Bronchus fibroblast of lung (primary cell): ENCODE data around the gene THAP12. TPM values are rescaled to one million over a fixed set of nuclear protein-coding genes. Genes with fewer than 3 reads are reported as not detected.

ENCODE experiments used
- total RNA-seq: library from RNA; depleted of rRNA; stranded (reverse); fragments of >200 nt; gene quantifications from 2 replicates; pipeline ENCODE4 v1.2.3, GENCODE V29; 2015

Gene THAP12, protein sequence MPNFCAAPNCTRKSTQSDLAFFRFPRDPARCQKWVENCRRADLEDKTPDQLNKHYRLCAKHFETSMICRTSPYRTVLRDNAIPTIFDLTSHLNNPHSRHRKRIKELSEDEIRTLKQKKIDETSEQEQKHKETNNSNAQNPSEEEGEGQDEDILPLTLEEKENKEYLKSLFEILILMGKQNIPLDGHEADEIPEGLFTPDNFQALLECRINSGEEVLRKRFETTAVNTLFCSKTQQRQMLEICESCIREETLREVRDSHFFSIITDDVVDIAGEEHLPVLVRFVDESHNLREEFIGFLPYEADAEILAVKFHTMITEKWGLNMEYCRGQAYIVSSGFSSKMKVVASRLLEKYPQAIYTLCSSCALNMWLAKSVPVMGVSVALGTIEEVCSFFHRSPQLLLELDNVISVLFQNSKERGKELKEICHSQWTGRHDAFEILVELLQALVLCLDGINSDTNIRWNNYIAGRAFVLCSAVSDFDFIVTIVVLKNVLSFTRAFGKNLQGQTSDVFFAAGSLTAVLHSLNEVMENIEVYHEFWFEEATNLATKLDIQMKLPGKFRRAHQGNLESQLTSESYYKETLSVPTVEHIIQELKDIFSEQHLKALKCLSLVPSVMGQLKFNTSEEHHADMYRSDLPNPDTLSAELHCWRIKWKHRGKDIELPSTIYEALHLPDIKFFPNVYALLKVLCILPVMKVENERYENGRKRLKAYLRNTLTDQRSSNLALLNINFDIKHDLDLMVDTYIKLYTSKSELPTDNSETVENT
- 28.4 and 28.6 TPM in 2 replicates for total RNA-seq

DNA sequence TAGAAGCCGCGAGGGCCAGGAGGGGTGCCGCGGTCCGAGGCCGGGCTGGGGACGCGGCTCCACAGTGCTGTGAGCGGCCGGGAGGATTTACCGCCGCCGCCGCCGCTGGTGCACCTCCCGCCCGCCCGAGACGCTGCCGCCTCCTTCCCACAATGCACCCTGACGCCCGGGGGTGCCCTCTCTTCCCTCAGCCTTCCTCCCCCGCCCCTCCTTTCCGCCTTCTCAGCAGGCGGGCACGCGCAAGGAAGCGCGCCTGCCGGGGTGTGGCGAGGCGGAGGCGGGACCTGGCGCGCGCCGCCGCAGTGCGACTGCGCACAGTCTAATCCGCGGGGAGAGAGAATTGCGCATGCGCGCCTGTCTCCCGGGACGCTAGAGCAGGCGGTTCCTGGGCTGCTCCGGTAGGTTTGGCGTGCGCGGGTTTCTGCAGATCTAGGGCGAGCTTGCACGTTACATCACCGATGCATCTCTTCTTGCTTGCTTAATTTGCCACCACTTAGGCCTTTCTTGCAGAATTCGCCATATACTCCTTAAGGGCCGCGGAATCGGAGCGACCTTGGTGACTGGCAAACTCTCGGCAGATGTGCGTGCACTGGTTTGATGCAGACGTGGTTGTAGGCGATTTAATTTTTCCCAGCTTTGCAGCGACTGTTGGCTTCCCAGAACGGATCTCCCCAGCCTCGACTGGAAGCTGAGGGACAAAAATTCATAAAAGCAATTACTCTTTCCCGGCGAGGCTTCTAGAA is at the start of gene THAP12, which contains the start of gene GVQW3:
Gene THAP12 (minus strand): TSS at position 156 of the 743 bp plus-strand sequence. CDS start 296 bp downstream, outside the sequence.
Gene GVQW3 (plus strand): TSS at position 347 of the 743 bp plus-strand sequence. CDS start 506 bp downstream, outside the sequence.

Other genes with a start within 250 kb of the THAP12 start
- 0.15 TPM in 1 of 2 replicates, not detected in the other for gene WNT11, start 174.6 kb downstream of the THAP12 start, total RNA-seq
- 0.45 and 1.0 TPM in 2 replicates for gene GVQW3, start 191 bp upstream of the THAP12 start, total RNA-seq
- gene EMSY, start 63.9 kb upstream of the THAP12 start, total RNA-seq = 13.3 and 22.3 TPM in 2 replicates